Astrocyte (in vitro differentiated cells and primary cell): ENCODE data around the gene GOLGA6A. TPM values are rescaled to one million over a fixed set of nuclear protein-coding genes. Genes with fewer than 3 reads are reported as not detected.

Experiments used
- DNase-seq: peaks from one replicate; pipeline ENCODE4 v3.0.0-alpha.2; 2010; ENCODE audit warnings: low read depth
- FAIRE-seq: peaks from 2 replicates; lab custom pipeline; 2011; peaks lifted over from hg19 to GRCh38; lab: Jason Lieb, UNC
- H2AFZ ChIP-seq: 2 replicates; pipeline ENCODE4 v1.6.0; 2012; ENCODE audit warnings: low read depth, low read length, inconsistent platforms
- H3K27ac ChIP-seq: 2 replicates; pipeline ENCODE4 v1.5.1; 2011; ENCODE audit warnings: low read depth, low read length, inconsistent platforms
- H3K27me3 ChIP-seq: 2 replicates; pipeline ENCODE4 v1.6.0; 2011; ENCODE audit warnings: low read length, inconsistent platforms; ENCODE audit not compliant: insufficient read depth
- H3K36me3 ChIP-seq: 2 replicates; pipeline ENCODE4 v1.5.1; 2011; ENCODE audit warnings: low read length, inconsistent platforms; ENCODE audit not compliant: insufficient read depth
- H3K4me1 ChIP-seq: 2 replicates; pipeline ENCODE4 v1.5.1; 2011; ENCODE audit warnings: low read length, inconsistent platforms; ENCODE audit not compliant: insufficient read depth
- H3K4me2 ChIP-seq: 2 replicates; pipeline ENCODE4 v1.6.0; 2012; ENCODE audit warnings: low read length, inconsistent platforms
- H3K4me3 ChIP-seq: 2 replicates; pipeline ENCODE4 v1.5.1; 2011; ENCODE audit warnings: low read depth, mild to moderate bottlenecking, low read length, inconsistent platforms; ENCODE audit not compliant: insufficient read depth
- H3K79me2 ChIP-seq: 2 replicates; pipeline ENCODE4 v1.6.0; 2012; ENCODE audit warnings: mild to moderate bottlenecking, low read length, inconsistent platforms; ENCODE audit not compliant: insufficient read depth
- H3K9ac ChIP-seq: 2 replicates; pipeline ENCODE4 v1.6.0; 2012; ENCODE audit warnings: mild to moderate bottlenecking, low read length, inconsistent platforms
- H3K9me3 ChIP-seq: 2 replicates; pipeline ENCODE4 v1.5.1; 2012; ENCODE audit warnings: low read depth, mild to moderate bottlenecking, low read length, inconsistent platforms; ENCODE audit not compliant: insufficient read depth
- H4K20me1 ChIP-seq: 2 replicates; pipeline ENCODE4 v1.6.0; 2012; ENCODE audit warnings: low read length, inconsistent platforms; ENCODE audit not compliant: insufficient read depth
- H3K27ac Mint-ChIP-seq: one replicate; pipeline ENCODE4 v1.8.0; 2021; ENCODE audit warnings: mild to moderate bottlenecking, mixed read lengths; ENCODE audit not compliant: unreplicated experiment
- H3K27me3 Mint-ChIP-seq: one replicate; pipeline ENCODE4 v1.8.0; 2021; ENCODE audit warnings: low read depth, mixed read lengths; ENCODE audit not compliant: unreplicated experiment
- H3K36me3 Mint-ChIP-seq: one replicate; pipeline ENCODE4 v1.8.0; 2021; ENCODE audit warnings: low read depth, mixed read lengths; ENCODE audit not compliant: unreplicated experiment
- H3K4me1 Mint-ChIP-seq: one replicate; pipeline ENCODE4 v1.8.0; 2021; ENCODE audit warnings: low read depth, mixed read lengths; ENCODE audit not compliant: unreplicated experiment
- H3K4me3 Mint-ChIP-seq: one replicate; pipeline ENCODE4 v1.8.0; 2021; ENCODE audit warnings: mild to moderate bottlenecking, moderate library complexity, mixed read lengths; ENCODE audit not compliant: unreplicated experiment
- H3K9me3 Mint-ChIP-seq: one replicate; pipeline ENCODE4 v1.8.0; 2021; ENCODE audit warnings: mild to moderate bottlenecking, mixed read lengths; ENCODE audit not compliant: unreplicated experiment
- CTCF ChIP-seq: IDR thresholded peaks from 2 replicates; pipeline ENCODE4 v1.5.1; 2011; ENCODE audit warnings: low read depth, mild to moderate bottlenecking, inconsistent platforms, low read length, moderate library complexity; ENCODE audit not compliant: insufficient read depth
- EZH2 ChIP-seq: IDR thresholded peaks from 2 replicates; pipeline ENCODE4 v1.6.1; 2012; ENCODE audit warnings: mild to moderate bottlenecking, low read length, inconsistent platforms; ENCODE audit not compliant: insufficient read depth
- total RNA-seq: library from RNA; stranded (reverse); gene quantifications from 2 replicates; pipeline ENCODE4 v1.2.1, GENCODE V29; 2021

The GOLGA6A gene
- total RNA-seq, 1 donor from 2014 or later, result 0.30 TPM

GRCh38 chr15:74041777-74042435 is 40.4 kb downstream of the GOLGA6A start:
- no peak overlapping the region for H3K27ac ChIP-seq
- H3K4me1 Mint-ChIP-seq, result peaks cover 38% of the 10 kb centered on the region
- FAIRE-seq (no peak), DNase-seq (no peak)
- H3K4me1 ChIP-seq, result peaks cover 29% of the 10 kb centered on the region
- H3K9me3 ChIP-seq, result no peaks in the 10 kb centered on the region
- H3K27me3 ChIP-seq, result no peaks in the 10 kb centered on the region
- no peak overlapping the region for H3K4me3 ChIP-seq
- no peak overlapping the region for H3K4me2 ChIP-seq
- no peaks in the 10 kb centered on the region for H3K9me3 Mint-ChIP-seq
- H4K20me1 ChIP-seq, result no peaks in the 10 kb centered on the region
- no peak overlapping the region for H3K27ac Mint-ChIP-seq
- H3K27me3 Mint-ChIP-seq, result no peaks in the 10 kb centered on the region
- H3K9ac ChIP-seq, result no peak overlapping the region
- peaks cover 28% of the 10 kb centered on the region for H3K36me3 Mint-ChIP-seq
- TF ChIP-seq CTCF, result no peak
- H2AFZ ChIP-seq, result no peak overlapping the region
- H3K36me3 ChIP-seq, result no peaks in the 10 kb centered on the region
- H3K79me2 ChIP-seq, result no peaks in the 10 kb centered on the region
- H3K4me3 Mint-ChIP-seq, result no peak overlapping the region

DNA sequence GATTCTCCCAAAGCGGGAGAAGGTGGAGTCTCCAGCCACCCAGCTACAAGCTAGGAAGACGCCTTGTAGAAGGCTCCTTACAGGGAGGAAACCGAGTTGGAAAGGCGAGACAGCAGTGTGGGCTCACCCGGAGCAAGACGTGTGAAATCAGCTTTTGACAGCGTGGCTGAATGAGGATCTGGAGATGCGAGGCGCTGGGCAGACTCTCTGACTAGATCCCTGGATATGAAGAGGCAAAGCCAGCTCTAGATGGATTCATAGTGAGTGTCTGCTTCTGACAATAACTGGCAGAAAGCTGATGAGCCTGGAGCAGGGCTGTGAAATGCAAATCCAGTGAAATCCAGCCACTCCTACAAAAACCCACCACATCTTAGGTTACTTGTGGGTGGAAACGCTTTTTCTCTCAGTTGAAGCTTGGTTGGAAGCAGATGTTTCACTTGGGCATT is 41.0 kb downstream of the GOLGA6A start:
- H3K27me3 ChIP-seq, result no peaks in the 10 kb centered on the region
- no peak for FAIRE-seq
- no peak overlapping the region for H3K4me3 ChIP-seq
- no peaks in the 10 kb centered on the region for H3K79me2 ChIP-seq
- Mint-ChIP-seq H3K27me3 (no peaks in the 10 kb centered on the region), H3K4me3 (no peak overlapping the region), H3K4me1 (peaks cover 41% of the 10 kb centered on the region), H3K9me3 (no peaks in the 10 kb centered on the region), H3K36me3 (peaks cover 33% of the 10 kb centered on the region), H3K27ac (no peak overlapping the region)
- peaks cover 29% of the 10 kb centered on the region for H3K4me1 ChIP-seq
- no peaks in the 10 kb centered on the region for H3K36me3 ChIP-seq
- no peak overlapping the region for H2AFZ ChIP-seq
- no peaks in the 10 kb centered on the region for H3K9me3 ChIP-seq
- H3K9ac ChIP-seq, result no peak overlapping the region
- H3K27ac ChIP-seq, result peak overlapping the region; percentile 72
- H4K20me1 ChIP-seq, result no peaks in the 10 kb centered on the region
- no peak for TF ChIP-seq EZH2
- no peak for TF ChIP-seq CTCF
- DNase-seq, result no peak
- peak overlapping the region; percentile 67 for H3K4me2 ChIP-seq
